Measurements from ENCODE around the gene ARFGAP2.

DNA sequence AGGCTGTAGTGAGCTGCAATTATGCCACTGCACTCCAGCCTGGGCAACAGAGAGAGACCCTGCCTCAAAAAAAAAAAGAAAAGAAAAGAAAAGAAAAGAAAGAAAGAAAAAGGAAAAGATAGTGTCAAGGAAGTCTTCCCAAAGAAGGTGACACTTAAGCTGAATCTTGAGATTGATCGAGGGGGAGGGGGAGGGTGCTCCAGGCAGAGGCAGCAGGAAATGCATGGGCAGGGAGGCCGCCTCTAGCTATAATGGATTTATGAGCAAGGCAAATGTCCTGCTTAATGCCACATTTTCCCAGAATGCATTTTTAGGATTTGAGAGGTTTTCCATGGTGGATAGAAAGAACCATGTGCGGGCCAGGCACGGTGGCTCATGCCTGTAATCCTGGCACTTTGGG lies 24.3 kb upstream of the ARFGAP2 start:
- no peak for TF ChIP-seq CTCF (tag by site-specific recombination; IDR thresholded peaks at IDR 0.05)
- TF ChIP-seq PBX3 (CRISPR knock-in tag; IDR thresholded peaks at IDR 0.05): no peak
- no peak for TF ChIP-seq ZSCAN30 (tag by site-specific recombination; IDR thresholded peaks at IDR 0.05)
- TF ChIP-seq ZBTB1 (tag by site-specific recombination; IDR thresholded peaks at IDR 0.05): no peak
- no peak for TF ChIP-seq ZNF549 (tag by site-specific recombination; IDR thresholded peaks at IDR 0.05)
- no peak for TF ChIP-seq GLIS2 (tag by site-specific recombination; IDR thresholded peaks at IDR 0.05)
- no peak for TF ChIP-seq HOXA7 (CRISPR knock-in tag; IDR thresholded peaks at IDR 0.05; ENCODE audit: borderline replicate concordance)
- TF ChIP-seq ZNF146 (tag by site-specific recombination; IDR thresholded peaks at IDR 0.05): no peak
- no peak for TF ChIP-seq ZNF585B (tag by site-specific recombination; IDR thresholded peaks at IDR 0.05)

Measured in HEK293 (cell line).